Left ventricle myocardium inferior (tissue), 1 donor: ENCODE measurements around the gene TNXB. TPM values are rescaled to one million over a fixed set of nuclear protein-coding genes. Genes with fewer than 3 reads are reported as not detected.

ENCODE experiments used
- DNase-seq: peaks from one replicate; pipeline ENCODE4 v3.0.0-alpha.2; 2020
- H3K27ac ChIP-seq: fragments of 200-600 bp; replicated peaks from 2 replicates; pipeline ENCODE4 v1.8.0; 2021
- H3K27me3 ChIP-seq: fragments of 200-600 bp; 2 replicates; pipeline ENCODE4 v1.8.0; 2021; ENCODE audit warnings: low read depth
- H3K36me3 ChIP-seq: fragments of 200-600 bp; 2 replicates; pipeline ENCODE4 v1.8.0; 2021
- H3K4me1 ChIP-seq: fragments of 200-600 bp; 2 replicates; pipeline ENCODE4 v1.8.0; 2021
- H3K4me3 ChIP-seq: fragments of 200-600 bp; 2 replicates; pipeline ENCODE4 v1.8.0; 2021; ENCODE audit warnings: mild to moderate bottlenecking, moderate library complexity
- H3K9me3 ChIP-seq: fragments of 200-600 bp; replicated peaks from 2 replicates; pipeline ENCODE4 v1.8.0; 2021
- intact Hi-C: fragments of 100-400 bp; cut with micrococcal nuclease; formaldehyde crosslinking; loops from one replicate; pipeline ENCODE4 v1.11.0; 2022
- total RNA-seq: library from RNA; stranded (reverse); fragmentation: NEBNext Ultra II Directional; extraction: Animal tissue kit (Norgen Biotek cat#: 25700); gene quantifications from one replicate; pipeline ENCODE4 v1.2.1, GENCODE V29; 2021
- TF ChIP-seq, protein P1 (sequence below): fragments of 200-600 bp; IDR thresholded peaks from 2 replicates; pipeline ENCODE4 v1.8.0; 2021; ENCODE audit warnings: antibody characterized with exemption, mild to moderate bottlenecking, borderline replicate concordance
- donor health status: DM: no; HTN: yes; CAD: no; lungs with severe emphysema.

The TNXB gene
- total RNA-seq, 1 donor from 2014 or later: 73.0 TPM

- Histone ChIP-seq H3K36me3 (peaks cover 79% of the 10 kb centered on the region), H3K4me1 (peaks cover 24% of the 10 kb centered on the region), H3K27me3 (no peaks in the 10 kb centered on the region), H3K27ac (peak overlapping the region; percentile 36), H3K4me3 (no peak overlapping the region), H3K9me3 (no peaks in the 10 kb centered on the region)
- DNase-seq: no peak
- intact Hi-C loops: no loop called here
- TF ChIP-seq, protein P1, sequence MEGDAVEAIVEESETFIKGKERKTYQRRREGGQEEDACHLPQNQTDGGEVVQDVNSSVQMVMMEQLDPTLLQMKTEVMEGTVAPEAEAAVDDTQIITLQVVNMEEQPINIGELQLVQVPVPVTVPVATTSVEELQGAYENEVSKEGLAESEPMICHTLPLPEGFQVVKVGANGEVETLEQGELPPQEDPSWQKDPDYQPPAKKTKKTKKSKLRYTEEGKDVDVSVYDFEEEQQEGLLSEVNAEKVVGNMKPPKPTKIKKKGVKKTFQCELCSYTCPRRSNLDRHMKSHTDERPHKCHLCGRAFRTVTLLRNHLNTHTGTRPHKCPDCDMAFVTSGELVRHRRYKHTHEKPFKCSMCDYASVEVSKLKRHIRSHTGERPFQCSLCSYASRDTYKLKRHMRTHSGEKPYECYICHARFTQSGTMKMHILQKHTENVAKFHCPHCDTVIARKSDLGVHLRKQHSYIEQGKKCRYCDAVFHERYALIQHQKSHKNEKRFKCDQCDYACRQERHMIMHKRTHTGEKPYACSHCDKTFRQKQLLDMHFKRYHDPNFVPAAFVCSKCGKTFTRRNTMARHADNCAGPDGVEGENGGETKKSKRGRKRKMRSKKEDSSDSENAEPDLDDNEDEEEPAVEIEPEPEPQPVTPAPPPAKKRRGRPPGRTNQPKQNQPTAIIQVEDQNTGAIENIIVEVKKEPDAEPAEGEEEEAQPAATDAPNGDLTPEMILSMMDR: no peak
These were observed 35.5 kb downstream of the TNXB start for GRCh38 chr6:32073613-32074012.

GRCh38 chr6:32073101-32073500, 36.0 kb downstream of the TNXB start:
- no peak for DNase-seq
- peaks cover 24% of the 10 kb centered on the region for H3K4me1 ChIP-seq
- peak overlapping the region; percentile 36 for H3K27ac ChIP-seq
- intact Hi-C loops: no loop called here
- TF ChIP-seq, protein P1: no peak
- no peaks in the 10 kb centered on the region for H3K9me3 ChIP-seq
- no peaks in the 10 kb centered on the region for H3K27me3 ChIP-seq
- no peak overlapping the region for H3K4me3 ChIP-seq
- H3K36me3 ChIP-seq: peaks cover 79% of the 10 kb centered on the region

DNA sequence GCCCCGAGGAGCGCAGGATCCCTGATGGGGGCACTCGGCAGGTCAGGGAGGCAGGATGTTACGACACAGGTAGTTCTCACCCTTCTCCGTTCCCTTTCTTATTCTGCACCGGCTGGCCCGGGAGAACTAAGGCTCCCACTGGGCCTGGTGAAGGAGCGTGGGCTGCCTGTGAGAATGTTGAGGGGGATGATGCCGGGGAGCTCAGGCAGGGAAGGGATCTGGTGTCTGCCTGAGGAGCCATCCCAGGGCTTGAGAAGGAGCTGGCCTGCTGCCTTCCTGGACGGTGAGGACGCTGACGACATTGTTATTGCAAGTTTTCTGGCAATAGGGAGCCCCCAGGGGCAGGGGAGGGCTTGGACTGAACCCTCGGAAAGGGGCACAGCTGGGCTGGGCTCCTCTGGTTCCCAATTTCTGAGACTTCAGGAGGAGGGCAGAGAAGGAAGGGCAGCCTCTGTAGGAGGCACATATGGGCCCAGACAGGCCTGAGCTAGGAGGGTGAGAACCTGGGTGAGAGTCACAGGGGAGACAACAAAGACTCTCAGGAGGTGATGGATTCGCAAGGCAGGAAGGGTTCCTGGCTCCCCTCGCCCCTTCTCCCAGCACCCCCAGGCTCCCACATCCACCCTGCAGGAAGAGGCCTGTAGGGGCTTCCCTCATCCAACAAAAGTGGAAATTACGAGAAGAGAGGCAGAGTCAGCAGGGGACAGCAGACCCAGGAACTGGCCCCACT, 38.2 kb downstream of the TNXB start:
- H3K27ac ChIP-seq: peak overlapping the region; percentile 81
- intact Hi-C loops: no loop called here
- DNase-seq: peak; percentile 81
- peaks cover 8% of the 10 kb centered on the region for H3K4me1 ChIP-seq
- peaks cover 90% of the 10 kb centered on the region for H3K36me3 ChIP-seq
- H3K4me3 ChIP-seq: no peak overlapping the region
- H3K9me3 ChIP-seq: no peaks in the 10 kb centered on the region
- TF ChIP-seq, protein P1: no peak
- no peaks in the 10 kb centered on the region for H3K27me3 ChIP-seq

DNA sequence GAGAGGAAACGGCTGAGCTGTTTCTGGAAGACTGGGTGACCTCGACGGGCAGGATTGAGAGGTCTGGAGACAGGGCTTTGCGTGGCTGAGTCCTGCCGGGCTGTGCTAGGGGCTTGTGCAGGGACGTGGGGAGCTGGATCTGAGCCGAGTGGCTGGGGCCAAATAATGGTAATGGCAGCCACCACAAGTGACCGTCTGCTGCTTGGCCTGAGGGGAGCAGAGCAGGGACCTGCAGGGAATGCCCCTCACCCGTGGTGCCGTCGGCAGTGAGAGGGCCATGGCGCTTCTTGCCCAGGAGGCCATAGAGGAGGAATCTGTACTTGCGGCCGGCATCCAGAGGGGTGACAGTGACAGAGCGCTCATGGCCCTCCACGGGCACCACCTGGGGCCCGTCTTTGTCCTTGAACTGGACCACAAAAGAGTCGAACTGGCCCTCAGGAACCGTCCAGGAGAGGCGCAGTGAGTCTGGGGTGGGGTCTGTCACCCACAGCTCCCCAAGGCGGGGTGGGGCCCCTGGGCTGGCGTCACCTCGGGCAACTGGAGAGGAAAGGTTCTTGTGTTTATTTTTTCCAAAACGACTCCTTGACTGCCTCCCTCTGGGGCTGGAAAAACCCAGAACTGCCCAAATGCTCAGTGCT, 39.1 kb downstream of the TNXB start:
- H3K36me3 ChIP-seq: peaks cover 91% of the 10 kb centered on the region

DNA sequence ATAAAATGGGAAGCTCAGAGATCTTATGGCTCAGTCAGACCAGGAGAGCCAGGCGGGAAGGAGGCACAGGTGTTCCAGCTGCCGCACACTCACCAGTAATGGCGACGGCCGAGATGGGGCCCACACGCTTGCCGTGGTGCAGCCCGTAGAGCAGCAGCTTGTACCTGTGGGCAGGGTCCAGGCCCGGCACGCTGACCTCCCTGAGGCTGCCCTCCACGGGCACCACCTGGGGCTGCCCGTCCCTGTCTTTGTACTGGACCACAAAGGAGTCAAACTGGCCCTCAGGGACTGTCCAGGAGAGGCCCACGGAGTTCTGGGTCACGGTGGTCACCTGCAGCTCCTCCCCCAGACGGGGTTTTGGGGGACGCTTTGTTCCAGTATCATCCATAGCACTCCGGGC, 39.7 kb downstream of the TNXB start:
- Histone ChIP-seq H3K27me3 (no peaks in the 10 kb centered on the region), H3K27ac (peak overlapping the region; percentile 81), H3K4me1 (peaks cover 7% of the 10 kb centered on the region), H3K4me3 (no peak overlapping the region), H3K9me3 (no peaks in the 10 kb centered on the region), H3K36me3 (peaks cover 93% of the 10 kb centered on the region)
- intact Hi-C loops: no loop called here
- no peak for DNase-seq
- TF ChIP-seq, protein P1: no peak

More for the DNA sequence above, 39.1 kb downstream of the TNXB start:
- Histone ChIP-seq H3K27me3 (no peaks in the 10 kb centered on the region), H3K27ac (peak overlapping the region; percentile 81), H3K9me3 (no peaks in the 10 kb centered on the region), H3K4me1 (peaks cover 7% of the 10 kb centered on the region), H3K4me3 (no peak overlapping the region)
- no peak for DNase-seq
- intact Hi-C loops: no loop called here
- TF ChIP-seq, protein P1: no peak
